Urinary bladder (tissue), 4 donors: Measurements from ENCODE around the gene IMP4. TPM values are rescaled to one million over a fixed set of nuclear protein-coding genes. Genes with fewer than 3 reads are reported as not detected.
"Not testable (repeated sequence)": the region's sequence is repeated elsewhere in the genome, so short reads cannot be mapped to it uniquely, and the experiment has no call there.

Source experiments
- DNase-seq: peaks from one replicate; pipeline ENCODE4 v3.0.0-alpha.2; 2015; ENCODE audit errors: extremely low spot score
- H3K27ac ChIP-seq: one replicate; pipeline ENCODE4 v1.5.1; 2013; ENCODE audit warnings: low read depth, mild to moderate bottlenecking, moderate library complexity
- H3K36me3 ChIP-seq: one replicate; pipeline ENCODE4 v1.6.1; 2013; ENCODE audit warnings: mild to moderate bottlenecking, moderate library complexity; ENCODE audit not compliant: insufficient read depth
- H3K4me1 ChIP-seq: one replicate; pipeline ENCODE4 v1.6.1; 2013; ENCODE audit warnings: mild to moderate bottlenecking, moderate library complexity; ENCODE audit not compliant: insufficient read depth
- H3K4me3 ChIP-seq: one replicate; pipeline ENCODE4 v1.5.1; 2013; ENCODE audit warnings: low read depth, low read length
- WGBS: extraction: QIAGEN DNeasy Blood & Tissue Kit; methylation state at CpG from one replicate; pipeline ENCODE4 v1.1.7; 2013; 5-methylcytosine and 5-hydroxymethylcytosine counted together
- polyA plus RNA-seq: library from polyadenylated mRNA; stranded (reverse); fragments of 200-250 nt; gene quantifications from one replicate; pipeline ENCODE4 v1.2.3, GENCODE V29; 2013
- total RNA-seq: library from RNA; depleted of rRNA; stranded (reverse); fragments of >200 nt; gene quantifications from one replicate; pipeline ENCODE4 v1.2.3, GENCODE V29; 2014
- donor health status: healthy with polysubstance abuse.
- donor health status: healthy.

Gene IMP4
- total and polyA plus RNA-seq, 2 donors, result 22.3 to 102 TPM

DNA sequence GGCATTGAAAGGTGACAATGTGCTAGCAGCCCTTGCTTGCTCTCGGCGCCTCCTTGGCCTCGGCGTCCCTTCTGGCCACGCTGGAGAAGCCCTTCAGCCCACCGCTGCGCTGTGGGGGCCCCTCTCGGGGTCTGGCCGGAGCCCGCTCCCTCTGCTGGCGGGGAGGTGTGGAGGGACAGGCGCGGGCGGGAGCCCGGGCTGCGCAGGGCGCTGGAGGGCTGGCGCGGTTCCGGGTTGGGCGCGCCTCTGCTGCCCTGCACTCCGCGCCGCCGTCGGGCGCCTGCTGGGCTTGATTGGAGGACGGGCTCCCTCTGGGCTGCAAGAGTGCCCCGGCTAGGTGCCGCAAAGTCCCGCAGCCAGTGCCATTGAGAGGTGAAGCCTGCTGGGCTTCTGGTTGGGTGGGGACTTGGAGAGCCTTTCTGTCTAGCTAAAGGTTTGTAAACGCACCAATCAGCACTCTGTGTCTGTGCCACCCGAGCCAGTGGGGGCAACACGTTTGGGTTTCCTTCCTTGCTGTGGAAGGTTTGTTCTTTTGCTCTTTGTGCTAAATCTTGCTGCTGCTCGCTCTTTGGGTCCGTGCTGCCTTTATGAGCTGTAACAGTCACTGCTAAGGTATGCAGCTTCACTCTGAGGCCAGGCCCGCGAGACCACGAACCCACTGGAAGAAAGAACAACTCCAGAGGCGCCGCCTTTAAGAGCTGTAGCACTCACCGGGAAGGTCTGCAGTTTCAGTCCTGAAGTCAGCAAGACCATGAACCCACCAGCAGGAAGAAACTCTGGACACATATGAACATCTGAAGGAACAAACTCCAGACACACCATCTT lies 14.8 kb upstream of the IMP4 start:
- Histone ChIP-seq H3K36me3 (no peaks in the 10 kb centered on the region), H3K27ac (peak overlapping the region; percentile 61), H3K4me3 (no peak overlapping the region), H3K4me1 (peaks cover 2% of the 10 kb centered on the region)
- DNase-seq, result no peak
- 62% methylated on average over 43 of the region's 43 CpGs for WGBS

DNA sequence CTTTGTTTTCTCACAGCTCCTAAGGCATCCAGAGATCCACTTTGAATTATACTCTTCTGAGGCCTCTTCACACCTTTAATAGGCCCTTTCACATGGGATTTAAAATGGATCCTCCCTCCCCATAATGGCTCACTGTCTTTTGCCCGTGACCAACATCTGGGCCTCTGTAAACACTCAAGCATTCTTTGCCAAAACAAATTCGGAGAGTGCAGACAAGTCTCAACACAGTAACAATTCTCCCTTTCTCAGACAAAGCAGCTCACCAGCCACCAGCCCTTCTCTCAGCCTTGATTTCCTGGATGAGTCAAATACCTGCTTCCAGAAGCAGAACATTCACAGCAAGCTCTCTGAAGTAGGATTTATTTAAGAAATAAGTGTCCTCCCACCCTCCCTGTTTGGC lies 14.0 kb upstream of the IMP4 start:
- no peaks in the 10 kb centered on the region for H3K36me3 ChIP-seq
- 35% methylated on average over 2 of the region's 2 CpGs for WGBS
- peak overlapping the region; percentile 60 for H3K27ac ChIP-seq
- H3K4me3 ChIP-seq, result no peak overlapping the region
- DNase-seq, result no peak
- H3K4me1 ChIP-seq, result peaks cover 2% of the 10 kb centered on the region

DNA sequence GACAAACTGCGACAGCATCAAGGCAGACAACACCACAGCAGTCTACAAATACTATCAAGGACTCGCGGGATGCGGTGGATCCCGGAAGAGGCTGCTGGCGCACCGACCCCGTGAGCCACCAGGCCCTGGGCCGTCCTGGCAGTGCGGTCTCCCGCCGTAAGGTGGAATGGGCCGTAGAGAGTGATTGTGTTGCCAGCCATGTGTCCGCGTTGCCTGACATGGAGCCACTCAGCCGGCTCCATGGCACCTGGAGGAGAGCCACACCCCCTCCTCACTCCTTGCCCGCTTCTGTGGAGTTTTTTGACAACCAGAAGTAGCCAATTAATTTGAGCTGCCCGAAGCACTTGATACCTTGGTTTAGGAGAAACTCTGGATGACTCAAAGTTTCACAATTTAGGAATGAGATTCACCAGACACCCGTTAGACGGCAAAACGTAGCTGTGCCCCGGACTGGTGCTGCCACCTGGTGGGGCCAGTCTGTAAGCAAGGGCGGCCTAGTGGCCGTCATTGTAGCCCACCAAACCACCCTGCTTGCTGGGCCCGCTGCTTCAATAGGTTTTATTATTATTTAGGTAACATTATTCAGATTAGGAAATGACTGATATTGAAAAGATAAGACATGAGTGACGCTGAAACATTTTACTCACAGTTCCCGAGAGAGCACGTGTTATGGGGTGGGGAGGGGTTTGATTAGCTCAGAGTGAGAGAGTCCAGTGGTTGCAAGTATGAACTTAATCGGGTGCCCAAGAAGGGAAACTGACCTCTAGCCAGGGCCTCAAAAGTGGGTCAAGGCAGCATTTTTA lies 10.2 kb upstream of the IMP4 start:
- no peak for DNase-seq

GRCh38 chr2:130333253-130333652 lies 9.4 kb upstream of the IMP4 start:
- H3K4me1 ChIP-seq, H3K36me3 ChIP-seq, H3K27ac ChIP-seq, DNase-seq, H3K4me3 ChIP-seq: not testable (repeated sequence)
- WGBS, result 85% methylated on average over 8 of the region's 8 CpGs

More for the DNA sequence above, 10.2 kb upstream of the IMP4 start:
- 20% methylated on average over 29 of the region's 29 CpGs for WGBS
- H3K36me3 ChIP-seq, result no peaks in the 10 kb centered on the region
- peaks cover 2% of the 10 kb centered on the region for H3K4me1 ChIP-seq
- no peak overlapping the region for H3K4me3 ChIP-seq
- H3K27ac ChIP-seq, result no peak overlapping the region

DNA sequence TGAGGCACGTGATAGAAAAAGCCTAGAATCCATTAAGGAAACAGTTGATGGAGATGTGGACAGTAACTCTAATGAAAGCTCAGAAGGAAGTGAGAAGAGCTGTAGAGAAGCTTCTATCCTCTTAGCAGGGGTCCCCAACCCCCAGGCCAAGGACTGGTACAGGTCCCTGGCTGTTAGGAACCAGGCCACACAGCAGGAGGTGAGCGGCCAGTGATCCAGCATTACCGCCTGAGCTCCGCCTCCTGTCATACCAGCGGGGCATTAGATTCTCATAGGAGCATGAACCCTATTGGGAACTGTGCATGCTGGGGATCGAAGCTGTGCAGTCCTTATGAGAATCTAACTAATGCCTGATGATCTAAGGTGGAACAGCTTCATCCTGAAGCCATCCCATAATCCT lies 8.7 kb upstream of the IMP4 start:
- no peaks in the 10 kb centered on the region for H3K4me1 ChIP-seq
- WGBS, result 71% methylated on average over 6 of the region's 6 CpGs
- H3K36me3 ChIP-seq, result no peaks in the 10 kb centered on the region
- H3K27ac ChIP-seq, result no peak overlapping the region
- no peak for DNase-seq
- H3K4me3 ChIP-seq, result no peak overlapping the region

DNA sequence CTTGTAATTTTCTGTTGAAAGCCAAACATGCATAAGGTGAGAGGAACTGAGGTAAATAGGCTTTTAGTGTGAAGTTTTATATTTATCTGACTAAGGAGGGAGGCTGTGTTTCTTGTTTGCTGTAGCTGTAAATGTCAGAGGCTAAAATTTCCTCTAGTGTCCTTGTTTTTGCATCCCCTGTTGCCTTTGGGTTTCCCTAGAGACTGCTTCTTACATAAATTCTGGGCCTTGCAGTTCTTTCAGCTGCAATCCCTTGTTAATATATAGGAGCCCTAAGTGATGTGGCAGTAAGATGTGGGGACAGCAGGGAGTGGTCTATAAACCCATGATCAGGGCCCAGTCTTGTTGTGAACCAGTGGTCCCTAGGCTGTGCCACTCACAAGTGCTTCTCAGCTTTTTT lies 7.5 kb upstream of the IMP4 start:
- H3K36me3 ChIP-seq, result no peaks in the 10 kb centered on the region
- no peak overlapping the region for H3K4me3 ChIP-seq
- no peak overlapping the region for H3K27ac ChIP-seq
- no peak for DNase-seq
- H3K4me1 ChIP-seq, result no peaks in the 10 kb centered on the region

DNA sequence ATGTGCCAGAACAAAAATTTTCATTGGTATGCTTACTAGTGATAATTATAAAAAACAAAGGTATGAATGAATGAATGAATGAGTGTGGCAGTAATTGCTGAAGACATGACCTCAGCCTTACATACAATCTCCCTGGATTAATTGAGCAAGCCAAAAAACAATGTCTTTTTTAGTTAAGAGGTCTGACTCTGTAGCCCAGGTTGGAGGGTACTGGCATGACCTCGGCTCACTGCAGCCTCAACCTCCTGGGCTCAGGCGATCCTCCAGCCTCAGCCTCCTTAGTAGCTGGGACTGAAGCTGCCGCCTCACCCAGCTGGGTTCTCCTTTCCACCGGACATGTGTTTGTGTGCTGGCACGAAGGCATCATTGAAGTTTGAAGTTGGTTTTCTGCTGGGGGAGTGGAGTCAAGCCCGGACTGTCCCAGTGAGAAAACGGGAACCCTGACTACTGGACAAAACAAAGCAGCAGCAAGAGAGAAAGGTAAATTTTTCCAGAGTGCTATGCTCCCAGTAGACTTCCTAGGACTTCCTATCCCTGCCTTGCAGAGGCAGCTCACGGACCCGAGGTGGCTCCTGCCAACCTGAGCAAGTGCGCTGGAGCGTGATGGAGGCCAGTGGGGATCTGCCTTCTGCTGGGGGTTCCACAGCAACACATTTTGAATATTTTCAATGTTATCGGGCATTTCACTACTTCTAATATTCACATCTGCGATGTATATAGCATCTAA lies 6.4 kb upstream of the IMP4 start:
- H3K4me3 ChIP-seq, result no peak overlapping the region
- 73% methylated on average over 13 of the region's 13 CpGs for WGBS
- DNase-seq, result no peak

DNA sequence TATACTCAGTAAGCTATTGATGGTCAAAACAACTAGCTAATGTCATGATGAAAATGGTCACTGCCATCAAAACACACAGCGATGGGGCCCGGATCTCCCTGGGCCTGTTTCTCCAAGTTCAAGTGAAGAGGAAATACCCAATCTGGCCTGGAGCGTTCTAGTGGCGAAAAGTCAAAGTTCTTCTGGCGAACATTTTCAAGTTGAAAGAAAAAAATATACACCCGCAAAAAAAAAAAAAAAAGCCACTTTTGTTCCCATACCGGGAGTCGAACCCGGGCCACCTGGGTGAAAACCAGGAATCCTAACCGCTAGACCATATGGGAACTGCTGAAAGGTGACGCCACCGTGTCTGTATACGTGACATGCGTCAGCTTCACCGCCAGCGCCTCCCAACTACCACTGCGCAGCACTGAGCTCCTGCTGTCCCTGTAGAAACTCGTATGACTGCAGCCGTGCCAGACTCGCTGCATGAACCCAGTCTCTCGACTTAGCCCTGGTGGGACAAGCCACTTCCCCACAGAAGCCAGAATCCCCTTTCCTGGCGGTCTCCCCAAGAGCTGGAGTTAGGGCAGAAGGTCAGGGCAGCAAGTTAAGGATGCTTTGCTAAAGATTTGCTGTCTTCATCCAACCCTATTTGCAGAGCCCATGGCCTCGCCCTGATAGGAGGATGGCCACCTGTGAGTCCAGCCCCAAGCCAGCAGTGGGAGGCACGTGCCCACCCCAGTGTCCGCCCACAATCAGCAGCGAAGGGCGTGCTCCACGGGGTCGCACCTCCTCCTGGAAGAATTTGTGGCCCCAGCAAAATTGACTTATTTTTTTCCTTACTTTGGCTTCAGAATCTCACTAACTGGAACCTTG lies 5.6 kb upstream of the IMP4 start:
- 15% methylated on average over 29 of the region's 29 CpGs for WGBS
- Histone ChIP-seq H3K4me1 (no peaks in the 10 kb centered on the region), H3K4me3 (no peak overlapping the region), H3K27ac (no peak overlapping the region), H3K36me3 (no peaks in the 10 kb centered on the region)
- peak; percentile 72 for DNase-seq

More for the DNA sequence above, 6.4 kb upstream of the IMP4 start:
- no peaks in the 10 kb centered on the region for H3K36me3 ChIP-seq
- no peak overlapping the region for H3K27ac ChIP-seq
- H3K4me1 ChIP-seq, result no peaks in the 10 kb centered on the region

GRCh38 chr2:130337735-130338325 lies 4.9 kb upstream of the IMP4 start:
- no peak for DNase-seq
- WGBS, result 56% methylated on average over 8 of the region's 8 CpGs
- no peak overlapping the region for H3K27ac ChIP-seq
- H3K4me3 ChIP-seq, result no peak overlapping the region
- H3K4me1 ChIP-seq, result no peaks in the 10 kb centered on the region
- no peaks in the 10 kb centered on the region for H3K36me3 ChIP-seq

DNA sequence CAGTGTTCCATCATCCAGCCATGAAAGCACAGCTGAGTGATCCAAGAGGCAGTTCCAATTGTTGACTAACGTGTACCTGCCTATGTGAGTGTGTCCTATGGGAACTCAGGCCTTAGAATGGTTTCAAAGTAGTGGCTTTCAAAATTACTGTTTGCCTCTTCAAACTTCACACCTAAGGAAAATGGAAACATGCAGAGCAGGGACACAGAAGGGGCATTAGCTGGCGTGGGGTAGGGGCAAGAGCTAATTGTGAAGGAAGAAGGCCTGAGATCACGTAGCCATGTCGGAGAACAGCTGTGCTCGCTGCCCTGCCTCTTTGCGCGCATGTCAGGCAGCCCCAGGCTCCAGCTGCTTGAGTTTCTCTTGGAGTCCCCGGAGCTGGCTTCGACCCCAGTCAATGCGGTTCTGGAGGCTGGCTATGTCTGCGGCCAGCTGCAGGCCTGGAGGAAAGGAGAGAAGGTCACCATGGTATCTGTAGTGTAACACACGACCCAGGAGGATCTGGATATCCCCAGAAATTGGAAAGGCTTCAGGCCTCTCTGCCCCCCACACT lies 3.8 kb upstream of the IMP4 start:
- Histone ChIP-seq H3K4me1 (no peaks in the 10 kb centered on the region), H3K36me3 (no peaks in the 10 kb centered on the region), H3K27ac (no peak overlapping the region), H3K4me3 (no peak overlapping the region)
- DNase-seq, result no peak
- WGBS, result 94% methylated on average over 12 of the region's 12 CpGs

GRCh38 chr2:130339885-130340745 lies 2.6 kb upstream of the IMP4 start:
- Histone ChIP-seq H3K36me3 (peaks cover under 1% of the 10 kb centered on the region), H3K4me3 (no peak overlapping the region), H3K27ac (no peak overlapping the region), H3K4me1 (no peaks in the 10 kb centered on the region)
- 95% methylated on average over 10 of the region's 10 CpGs for WGBS
- no peak for DNase-seq

DNA sequence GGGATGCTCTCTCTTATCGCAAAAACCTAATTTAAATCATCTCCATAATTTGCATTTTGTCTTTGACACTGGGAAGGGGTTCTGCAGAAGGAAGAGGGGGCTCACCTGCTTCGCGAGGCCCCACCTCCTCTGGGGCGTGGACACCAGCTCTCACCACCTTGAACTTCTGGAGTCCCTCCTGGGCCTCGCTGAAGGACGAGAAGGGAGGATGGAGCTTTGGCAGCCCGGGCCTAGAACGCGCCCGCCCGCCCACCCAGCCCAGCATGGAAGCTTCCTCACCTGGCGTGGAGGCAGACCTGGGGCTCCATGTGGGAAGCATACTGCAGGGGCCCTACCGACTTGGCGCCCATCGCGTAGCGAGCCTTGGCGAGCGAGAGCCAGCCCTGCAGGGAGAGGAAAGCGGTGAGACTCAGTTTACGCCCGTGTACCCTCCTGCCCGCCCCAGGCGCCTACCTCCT lies 1.1 kb upstream of the IMP4 start:
- Histone ChIP-seq H3K27ac (peak overlapping the region; percentile 64), H3K36me3 (peaks cover 3% of the 10 kb centered on the region), H3K4me3 (peak overlapping the region; percentile 63), H3K4me1 (no peaks in the 10 kb centered on the region)
- WGBS, result 3% methylated on average over 24 of the region's 24 CpGs
- no peak for DNase-seq
